Measurements from ENCODE around the gene STXBP6.

DNA sequence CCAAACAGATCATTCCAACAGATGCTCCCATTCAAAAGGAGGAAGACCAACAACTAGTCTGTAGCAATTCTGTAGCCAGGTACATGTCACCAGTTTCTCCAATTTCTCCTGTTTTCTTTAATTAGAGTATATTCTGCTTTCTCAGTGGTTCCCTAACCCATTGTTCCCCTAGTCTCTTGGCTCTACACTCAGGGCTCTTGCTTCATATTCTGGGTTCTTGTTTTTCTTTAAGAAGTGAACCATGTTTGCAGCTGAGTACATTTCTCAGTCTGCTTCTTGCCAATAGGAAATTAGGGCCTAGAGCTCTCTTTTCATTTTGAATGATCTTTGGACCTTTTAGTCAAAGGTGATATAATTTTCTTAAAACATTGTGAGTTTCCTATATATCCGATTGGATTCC is 29.4 kb upstream of the STXBP6 start:
- TF ChIP-seq SIN3A (IDR thresholded peaks at IDR 0.05; ENCODE audit: borderline replicate concordance, insufficient read depth, low read length) (no peak), POLR2AphosphoS5 (IDR thresholded peaks at IDR 0.05; ENCODE audit: low read depth, low read length) (no peak)
